GM21515 (cell line): ENCODE measurements around the gene RIPOR3.
"Not testable (repeated sequence)": the region's sequence is repeated elsewhere in the genome, so short reads cannot be mapped to it uniquely, and the experiment has no call there.

Experiments used
- ATAC-seq: cut with Tn5 transposase; IDR thresholded peaks from one replicate; pipeline ENCODE4 v1.9.1; 2021; ENCODE audit not compliant: unreplicated experiment

Gene RIPOR3

GRCh38 chr20:50708845-50709635 lies 17.7 kb upstream of the RIPOR3 start:
- ATAC-seq, result no peak

GRCh38 chr20:50704971-50705370 lies 13.6 kb upstream of the RIPOR3 start:
- no peak for ATAC-seq

- ATAC-seq, result no peak
Measured at GRCh38 chr20:50704514-50704913, 13.2 kb upstream of the RIPOR3 start.

GRCh38 chr20:50703651-50704438 lies 12.5 kb upstream of the RIPOR3 start:
- not testable (repeated sequence) for ATAC-seq

GRCh38 chr20:50701041-50701963 lies 10.0 kb upstream of the RIPOR3 start:
- ATAC-seq, result no peak

- ATAC-seq, result no peak
Measured at GRCh38 chr20:50699688-50700087, 8.3 kb upstream of the RIPOR3 start.

- ATAC-seq, result not testable (repeated sequence)
Measured at GRCh38 chr20:50698255-50698654, 6.9 kb upstream of the RIPOR3 start.

- ATAC-seq, result no peak
Measured at GRCh38 chr20:50695135-50695872, 4.0 kb upstream of the RIPOR3 start.

GRCh38 chr20:50694379-50695134 lies 3.2 kb upstream of the RIPOR3 start:
- ATAC-seq, result no peak

- no peak for ATAC-seq
Measured at GRCh38 chr20:50693001-50693400, 1.7 kb upstream of the RIPOR3 start.

- ATAC-seq, result no peak
Measured at GRCh38 chr20:50692552-50692933, 1.2 kb upstream of the RIPOR3 start.

- no peak for ATAC-seq
Measured at GRCh38 chr20:50691573-50692551, 520 bp upstream of the RIPOR3 start.

GRCh38 chr20:50689864-50690649 lies 1.3 kb downstream of the RIPOR3 start:
- ATAC-seq, result no peak

GRCh38 chr20:50688256-50688975 lies 2.9 kb downstream of the RIPOR3 start:
- no peak for ATAC-seq

GRCh38 chr20:50686821-50687220 lies 4.5 kb downstream of the RIPOR3 start:
- no peak for ATAC-seq

- ATAC-seq, result no peak
Measured at GRCh38 chr20:50683570-50683969, 7.8 kb downstream of the RIPOR3 start.

GRCh38 chr20:50682947-50683530 lies 8.3 kb downstream of the RIPOR3 start:
- no peak for ATAC-seq
